SJSA1 (cell line): ENCODE data around the gene APLP1. TPM values are rescaled to one million over a fixed set of nuclear protein-coding genes. Genes with fewer than 3 reads are reported as not detected.
"Not testable (repeated sequence)": the region's sequence is repeated elsewhere in the genome, so short reads cannot be mapped to it uniquely, and the experiment has no call there.

Experiments used
- DNase-seq, 2 experiments: peaks; one replicate each; pipeline ENCODE4 v3.0.0-alpha.2; 2015 to 2020; ENCODE audit warnings: low spot score in 2 of 2, low read depth in 1 of 2
- H3K27ac ChIP-seq: fragments of 250-450 bp; sonication (Bioruptor Pico); 2 replicates; pipeline ENCODE4 v1.5.1; 2020; ENCODE audit warnings: mild to moderate bottlenecking, moderate library complexity
- H3K27me3 ChIP-seq: fragments of 250-450 bp; sonication (Bioruptor Pico); replicated peaks from 2 replicates; pipeline ENCODE4 v1.5.1; 2020; ENCODE audit warnings: mild to moderate bottlenecking, moderate library complexity
- H3K36me3 ChIP-seq: fragments of 250-450 bp; sonication (Bioruptor Pico); 2 replicates; pipeline ENCODE4 v1.5.1; 2020; ENCODE audit warnings: mild to moderate bottlenecking
- H3K4me1 ChIP-seq: fragments of 250-450 bp; sonication (Bioruptor Pico); replicated peaks from 2 replicates; pipeline ENCODE4 v1.6.1; 2021; ENCODE audit warnings: mild to moderate bottlenecking
- H3K4me3 ChIP-seq: fragments of 250-450 bp; sonication (Bioruptor Pico); 2 replicates; pipeline ENCODE4 v1.5.1; 2020; ENCODE audit warnings: mild to moderate bottlenecking
- H3K9me3 ChIP-seq: fragments of 250-450 bp; sonication (Bioruptor Pico); replicated peaks from 2 replicates; pipeline ENCODE4 v1.5.1; 2020; ENCODE audit warnings: mild to moderate bottlenecking
- total RNA-seq: library from RNA; depleted of rRNA; stranded (reverse); fragments of >200 nt; shearing (Covaris generic); gene quantifications from 2 replicates; pipeline ENCODE4 v1.2.3, GENCODE V29; 2014; rRNA removed

The APLP1 gene
- 11.1 and 11.6 TPM in 2 replicates for total RNA-seq

DNA sequence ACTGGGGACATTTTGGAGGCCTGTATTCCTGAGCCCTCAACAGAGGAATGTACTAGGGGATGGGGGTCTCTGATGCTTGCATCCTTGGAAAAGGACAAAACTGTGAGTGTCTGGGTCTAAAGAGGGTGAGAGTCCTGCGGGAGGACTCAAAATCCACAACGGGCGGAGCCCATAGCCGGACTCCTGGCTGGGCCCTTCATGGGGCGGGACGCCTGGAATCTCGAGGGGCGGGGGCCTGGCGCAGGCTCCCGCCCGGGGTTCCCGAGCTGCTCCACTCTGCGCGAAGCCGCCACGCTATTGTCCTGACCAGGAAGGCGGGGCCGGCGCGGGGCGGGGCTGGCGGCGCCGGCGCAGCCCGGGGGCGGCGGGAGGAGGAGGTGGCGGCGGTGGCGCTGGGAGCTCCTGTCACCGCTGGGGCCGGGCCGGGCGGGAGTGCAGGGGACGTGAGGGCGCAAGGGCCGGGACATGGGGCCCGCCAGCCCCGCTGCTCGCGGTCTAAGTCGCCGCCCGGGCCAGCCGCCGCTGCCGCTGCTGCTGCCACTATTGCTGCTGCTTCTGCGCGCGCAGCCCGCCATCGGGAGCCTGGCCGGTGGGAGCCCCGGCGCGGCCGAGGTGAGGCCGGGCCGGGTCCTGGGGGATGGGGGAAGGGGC, at the start of gene APLP1:
Gene APLP1, plus strand, starts transcription at position 403 of the 651 bp plus-strand sequence. Its CDS starts 63 bp downstream, at position 466.
- peak; percentile 25 to 68 for DNase-seq
- Histone ChIP-seq H3K27ac (no peak within 1 kb of the TSS), H3K36me3 (no peaks in the 10 kb centered on the region), H3K9me3 (no peaks in the 10 kb centered on the region), H3K4me1 (peaks cover 20% of the 10 kb centered on the region), H3K27me3 (peaks cover 17% of the 10 kb centered on the region; the same call in 1 of the 2 replicates), H3K4me3 (peak within 1 kb of the TSS; percentile 44)

DNA sequence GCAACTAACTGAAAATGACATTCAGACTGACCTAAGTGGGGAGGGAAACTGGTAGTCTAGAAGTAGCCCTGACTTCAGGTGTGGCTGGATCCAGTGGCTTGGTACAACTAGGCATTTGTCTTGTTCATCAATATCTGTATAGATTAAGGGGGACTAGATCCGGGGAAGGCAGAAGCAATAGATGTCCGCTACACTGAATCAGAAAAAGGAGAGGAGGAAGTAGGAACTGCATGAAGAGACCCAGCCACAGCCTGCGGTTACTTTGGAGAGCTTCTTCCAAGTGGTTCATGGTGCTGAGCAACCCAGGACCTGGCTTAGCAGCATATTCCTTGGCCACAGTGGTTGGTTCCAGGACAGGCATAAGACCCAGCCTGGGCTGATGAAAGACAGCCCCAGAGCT, 45.8 kb upstream of the APLP1 start:
- Histone ChIP-seq H3K27me3 (peaks cover 18% of the 10 kb centered on the region), H3K9me3 (no peaks in the 10 kb centered on the region), H3K36me3 (no peaks in the 10 kb centered on the region), H3K27ac (no peak overlapping the region), H3K4me3 (no peak overlapping the region), H3K4me1 (no peaks in the 10 kb centered on the region)
- no peak for DNase-seq

DNA sequence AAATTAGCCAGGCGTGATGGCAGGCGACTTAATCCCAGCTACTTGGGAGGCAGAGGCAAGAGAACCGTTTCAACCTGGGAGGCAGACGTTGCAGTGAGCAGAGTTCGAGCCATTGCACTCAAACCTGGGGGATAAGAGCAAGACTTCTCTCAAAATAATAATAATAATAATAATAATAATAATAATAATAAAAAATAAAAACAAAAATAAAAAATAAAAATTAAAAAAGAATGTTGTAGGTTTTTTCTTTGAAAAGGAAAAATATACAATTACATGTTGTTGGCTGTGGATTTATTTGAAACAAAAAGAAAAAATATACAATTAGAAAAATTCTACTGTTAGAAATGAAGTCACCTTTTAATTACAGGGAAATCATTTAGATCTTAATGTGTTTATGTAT, 44.2 kb upstream of the APLP1 start:
- Histone ChIP-seq H3K4me1 (no peaks in the 10 kb centered on the region), H3K36me3 (no peaks in the 10 kb centered on the region), H3K4me3 (no peak overlapping the region), H3K27ac (no peak overlapping the region), H3K9me3 (0 out of 2 replicates have a peak, but pooled peaks cover 4% of the 10 kb centered on the region), H3K27me3 (peaks cover 23% of the 10 kb centered on the region)
- no peak for DNase-seq

DNA sequence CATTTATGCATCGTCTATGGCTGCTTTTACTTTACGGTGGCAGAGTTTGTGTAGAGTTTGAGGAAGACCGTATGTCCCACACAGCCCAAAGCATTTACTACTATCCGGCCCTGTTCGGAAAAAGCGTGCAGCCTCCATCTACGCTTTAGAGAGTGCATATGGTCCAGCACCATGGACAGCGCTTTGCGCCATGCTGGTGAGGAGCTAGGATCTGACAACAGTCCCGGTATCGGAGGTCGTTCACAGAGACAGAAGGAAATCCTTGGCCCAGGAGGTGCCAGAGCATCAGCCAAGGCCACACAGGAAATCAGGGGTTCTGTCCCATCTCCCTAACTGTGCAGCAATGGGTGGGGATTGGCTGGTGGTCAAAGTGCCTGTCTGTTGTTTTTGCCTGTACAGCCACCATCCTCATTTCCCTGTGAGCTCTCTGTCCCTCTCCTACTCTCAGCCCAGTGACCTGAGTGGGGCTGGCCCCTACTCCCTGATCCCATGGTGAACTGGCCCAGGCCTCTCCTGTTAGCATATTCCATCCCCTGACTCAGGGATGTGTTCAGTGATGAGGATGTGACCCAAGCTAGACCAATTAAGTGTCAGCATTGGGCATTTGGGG, 39.6 kb upstream of the APLP1 start:
- DNase-seq: peak; percentile 37 to 63
- H3K4me1 ChIP-seq: no peaks in the 10 kb centered on the region
- H3K36me3 ChIP-seq: no peaks in the 10 kb centered on the region
- H3K27me3 ChIP-seq: peaks cover 17% of the 10 kb centered on the region
- H3K9me3 ChIP-seq: 0 out of 2 replicates have a peak, but pooled peaks cover 4% of the 10 kb centered on the region
- no peak overlapping the region for H3K4me3 ChIP-seq
- no peak overlapping the region for H3K27ac ChIP-seq

DNA sequence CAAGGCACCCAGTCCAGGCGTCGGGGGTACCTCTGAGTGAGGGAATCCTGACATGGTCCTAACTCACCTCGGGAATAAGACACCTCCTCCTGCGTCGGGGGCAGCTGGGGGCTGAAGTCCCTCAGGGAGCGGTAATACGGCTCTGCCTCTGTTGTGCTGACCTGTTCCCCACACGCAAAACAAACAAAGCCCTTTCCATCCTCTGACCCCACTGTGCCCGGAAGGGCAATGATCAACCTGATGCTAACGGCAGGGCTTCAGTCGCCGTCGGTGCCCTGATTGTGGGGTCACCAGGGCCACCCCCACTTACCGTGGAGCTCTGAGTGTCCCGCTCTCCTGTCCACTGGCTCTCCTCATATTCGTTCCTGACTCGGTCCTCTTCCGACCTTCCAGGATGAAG, 37.4 kb upstream of the APLP1 start:
- H3K36me3 ChIP-seq: no peaks in the 10 kb centered on the region
- no peak overlapping the region for H3K4me3 ChIP-seq
- H3K27ac ChIP-seq: no peak overlapping the region
- DNase-seq: no peak
- no peaks in the 10 kb centered on the region for H3K4me1 ChIP-seq
- 0 out of 2 replicates have a peak, but pooled peaks cover 4% of the 10 kb centered on the region for H3K9me3 ChIP-seq
- H3K27me3 ChIP-seq: peaks cover 12% of the 10 kb centered on the region; the same call in 1 of the 2 replicates

DNA sequence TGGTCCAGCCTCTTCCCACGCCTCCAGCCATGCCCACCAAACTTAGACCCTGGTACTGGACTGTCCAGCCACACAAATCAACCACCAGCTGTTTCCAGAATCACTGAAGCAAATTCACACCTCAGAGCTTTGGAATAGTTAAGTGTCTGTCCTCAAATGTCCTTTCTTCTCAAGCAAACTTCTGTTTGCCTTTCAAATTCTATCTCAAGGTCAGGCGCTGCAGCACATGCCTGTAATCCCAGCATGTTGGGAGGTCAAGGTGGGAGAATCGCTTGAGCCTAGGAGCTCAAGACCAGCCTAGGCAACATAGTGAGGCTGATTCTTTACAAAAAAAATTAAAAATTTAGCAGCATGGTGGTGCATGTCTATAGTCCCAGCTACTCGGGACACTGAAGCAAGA, 36.3 kb upstream of the APLP1 start:
- no peak overlapping the region for H3K27ac ChIP-seq
- no peak overlapping the region for H3K4me3 ChIP-seq
- peaks cover 15% of the 10 kb centered on the region for H3K27me3 ChIP-seq
- DNase-seq: no peak
- no peaks in the 10 kb centered on the region for H3K4me1 ChIP-seq
- 0 out of 2 replicates have a peak, but pooled peaks cover 4% of the 10 kb centered on the region for H3K9me3 ChIP-seq
- no peaks in the 10 kb centered on the region for H3K36me3 ChIP-seq

DNA sequence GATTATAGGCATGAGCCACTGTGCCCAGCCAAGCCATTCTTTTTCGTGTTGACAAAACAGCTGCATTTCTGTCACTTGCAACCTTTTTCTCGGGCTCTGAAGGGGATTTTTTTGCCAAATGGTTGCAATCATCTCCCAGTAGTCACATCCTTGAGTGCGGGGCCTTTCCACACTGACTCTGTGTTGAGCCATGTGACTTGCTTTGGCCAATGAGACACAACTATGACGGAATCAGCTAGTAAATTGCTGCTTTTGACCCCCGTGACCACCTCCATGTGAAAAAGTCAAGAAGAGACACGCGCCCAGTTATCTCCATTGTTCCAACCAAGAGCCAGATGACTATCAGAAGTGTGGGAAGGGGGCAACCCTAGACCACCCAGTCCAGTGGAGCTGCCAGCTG, 34.4 kb upstream of the APLP1 start:
- H3K9me3 ChIP-seq: no peaks in the 10 kb centered on the region; the same call in 1 of the 2 replicates
- no peak for DNase-seq
- no peaks in the 10 kb centered on the region for H3K4me1 ChIP-seq
- H3K36me3 ChIP-seq: no peaks in the 10 kb centered on the region
- no peak overlapping the region for H3K4me3 ChIP-seq
- H3K27me3 ChIP-seq: peaks cover 10% of the 10 kb centered on the region
- no peak overlapping the region for H3K27ac ChIP-seq

DNA sequence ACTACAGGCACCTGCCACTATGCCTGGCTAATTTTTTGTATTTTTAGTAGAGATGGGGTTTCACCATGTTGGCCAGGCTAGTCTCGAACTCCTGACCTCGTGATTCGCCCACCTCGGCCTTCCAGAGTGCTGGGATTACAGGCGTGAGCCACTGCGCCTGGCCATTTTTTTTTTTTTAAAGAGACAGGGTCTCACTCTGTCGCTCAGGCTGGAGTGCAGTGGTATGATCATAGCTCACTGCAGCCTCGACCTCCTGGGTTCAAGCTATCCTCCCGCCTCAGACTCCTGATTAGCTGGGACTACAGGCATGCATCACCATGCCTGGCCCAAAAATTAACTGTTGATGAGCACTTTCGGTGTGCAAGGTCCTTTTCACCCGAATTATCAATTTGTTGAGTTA, 32.3 kb upstream of the APLP1 start:
- not testable (repeated sequence) for H3K36me3 ChIP-seq, H3K9me3 ChIP-seq, H3K27ac ChIP-seq, DNase-seq, H3K4me3 ChIP-seq, H3K27me3 ChIP-seq, H3K4me1 ChIP-seq

DNA sequence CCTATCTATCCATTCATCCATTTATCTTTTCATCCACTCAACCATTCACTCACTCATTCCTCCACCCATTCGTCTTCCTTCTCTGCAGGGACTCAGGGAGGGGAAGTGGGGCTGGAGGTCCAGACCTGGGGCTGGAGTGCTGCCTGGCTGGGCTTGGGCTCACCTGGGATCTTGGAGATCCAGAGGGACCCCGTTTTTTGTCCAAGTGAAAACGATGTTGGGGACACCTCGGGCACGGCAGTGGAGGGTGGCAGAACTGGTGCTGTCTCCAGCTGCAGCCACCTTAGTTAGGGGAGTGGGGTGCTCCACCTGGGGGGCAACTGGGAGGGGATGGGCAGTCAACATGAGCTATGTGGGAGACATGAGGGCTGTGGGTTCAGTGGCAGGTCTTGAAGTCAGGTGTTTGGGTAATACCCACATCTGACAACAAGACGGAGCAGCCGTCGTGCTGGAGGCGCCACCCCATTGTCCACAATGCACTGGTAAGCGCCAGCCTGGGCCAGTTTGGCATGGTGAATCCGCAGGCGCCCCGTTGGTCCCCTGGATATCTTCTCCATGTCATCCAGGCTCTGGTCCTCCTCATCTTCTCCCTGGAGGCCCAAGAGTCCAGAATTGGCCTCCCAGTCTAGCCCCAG, 26.3 kb upstream of the APLP1 start:
- Histone ChIP-seq H3K27me3 (peaks cover 30% of the 10 kb centered on the region), H3K27ac (no peak overlapping the region), H3K4me1 (no peaks in the 10 kb centered on the region), H3K4me3 (no peak overlapping the region), H3K36me3 (no peaks in the 10 kb centered on the region), H3K9me3 (no peaks in the 10 kb centered on the region; the same call in 1 of the 2 replicates)
- no peak for DNase-seq

DNA sequence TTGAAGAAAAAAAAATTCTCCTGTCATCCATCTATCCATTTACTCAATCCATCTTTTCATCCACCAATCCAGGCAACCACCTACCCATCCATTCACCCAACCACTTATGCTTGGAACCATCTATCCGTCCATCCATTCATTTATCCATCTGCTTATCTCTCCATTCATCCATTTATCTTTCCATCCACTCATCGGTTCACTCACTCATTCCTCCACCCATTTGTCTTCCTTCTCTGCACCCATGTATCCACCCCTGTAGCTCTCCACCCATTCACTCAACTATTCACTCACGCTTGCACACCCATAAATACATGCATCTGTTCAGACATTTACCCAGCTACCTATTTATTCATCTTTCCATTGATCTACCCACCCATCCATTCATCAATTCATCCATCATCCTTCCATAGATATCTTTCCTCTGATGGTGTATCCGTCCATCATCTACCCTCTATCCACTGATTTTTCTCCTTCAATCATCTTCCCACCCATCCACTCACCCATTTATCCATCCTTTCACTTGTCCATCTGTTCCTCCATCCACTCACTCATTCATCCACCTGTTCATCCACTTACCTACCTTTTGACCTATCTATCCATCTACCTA, 25.6 kb upstream of the APLP1 start:
- Histone ChIP-seq H3K36me3 (no peaks in the 10 kb centered on the region), H3K27me3 (peaks cover 29% of the 10 kb centered on the region), H3K9me3 (no peaks in the 10 kb centered on the region; the same call in 1 of the 2 replicates), H3K27ac (no peak overlapping the region), H3K4me1 (no peaks in the 10 kb centered on the region), H3K4me3 (no peak overlapping the region)
- no peak for DNase-seq

DNA sequence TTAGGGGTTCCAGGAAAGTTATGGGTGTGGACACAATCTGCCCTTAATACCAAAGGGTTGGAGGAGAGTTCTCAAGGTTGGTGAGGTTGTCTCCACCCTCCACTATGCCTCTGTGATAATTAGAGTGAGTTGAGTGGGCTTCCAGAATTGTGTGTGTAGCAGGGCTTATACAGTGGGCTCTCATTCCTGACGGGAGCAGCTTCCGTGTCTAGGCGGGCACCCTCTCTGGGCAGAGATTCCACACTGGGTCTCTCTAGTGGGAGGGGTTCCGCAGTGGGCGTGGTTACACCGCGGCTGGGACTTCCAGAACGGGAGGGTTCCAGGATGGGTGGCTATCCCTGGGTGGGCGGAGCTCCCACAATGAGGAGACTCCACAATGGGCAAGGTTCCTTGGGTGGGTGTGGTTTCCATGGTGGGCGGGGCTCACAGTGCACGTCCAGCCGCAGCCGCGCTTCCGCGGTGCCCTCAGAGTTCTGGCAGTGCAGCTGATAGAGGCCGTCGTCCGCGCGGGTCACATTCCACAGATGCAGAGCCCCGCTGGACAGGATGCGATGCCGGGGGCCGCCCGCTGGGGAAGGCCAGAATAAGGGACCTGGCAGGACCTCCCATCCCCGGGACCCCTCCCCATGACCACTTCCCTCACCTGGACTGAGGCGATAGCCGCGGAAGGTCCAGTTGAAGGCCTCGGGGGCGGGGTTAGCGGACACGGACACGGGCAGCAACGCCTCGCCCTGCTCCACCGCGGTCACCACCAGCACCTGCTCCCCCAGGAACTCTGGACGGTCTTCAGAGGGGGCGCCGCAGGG, 24.5 kb upstream of the APLP1 start:
- DNase-seq: no peak
- Histone ChIP-seq H3K4me1 (no peaks in the 10 kb centered on the region), H3K27me3 (peaks cover 33% of the 10 kb centered on the region)

DNA sequence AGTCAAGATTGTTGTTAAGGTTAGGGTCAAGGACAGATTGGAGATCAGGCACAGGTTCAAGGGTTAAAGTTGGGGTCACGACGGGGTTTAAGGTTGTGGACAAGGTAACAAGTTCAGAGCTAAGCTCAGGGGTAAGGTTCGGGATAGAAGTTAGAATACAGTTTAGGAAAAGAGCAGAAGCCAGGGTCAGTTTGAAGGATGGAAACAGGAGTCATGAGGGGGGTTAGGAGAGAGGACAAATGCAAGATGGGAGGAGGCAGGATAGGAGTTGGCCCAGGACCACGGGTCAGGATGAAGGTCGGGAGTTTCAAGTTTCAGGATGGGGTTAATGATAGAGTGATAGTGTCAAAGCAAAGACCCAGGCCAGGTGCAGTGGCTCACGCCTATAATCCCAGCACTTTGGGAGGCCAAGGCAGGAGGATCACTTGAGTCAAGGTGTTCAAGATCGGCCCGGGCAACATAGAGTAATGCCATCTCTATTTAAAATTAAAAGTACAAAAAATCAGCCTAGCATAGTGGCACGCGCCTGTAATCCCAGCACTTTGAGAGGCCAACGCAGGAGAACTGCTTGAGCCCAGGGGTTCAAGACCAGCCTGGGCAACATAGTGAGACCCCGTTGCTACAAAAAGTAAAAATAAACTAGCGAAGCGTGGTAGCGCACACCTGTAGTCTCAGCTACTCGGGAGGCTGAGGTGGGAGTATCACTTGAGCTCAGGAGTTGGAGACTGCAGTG, 23.7 kb upstream of the APLP1 start:
- H3K4me1 ChIP-seq: no peaks in the 10 kb centered on the region
- no peak for DNase-seq
- H3K27ac ChIP-seq: no peak overlapping the region
- H3K36me3 ChIP-seq: no peaks in the 10 kb centered on the region
- H3K27me3 ChIP-seq: peaks cover 33% of the 10 kb centered on the region
- H3K4me3 ChIP-seq: no peak overlapping the region
- H3K9me3 ChIP-seq: no peaks in the 10 kb centered on the region

More for the DNA sequence above, 24.5 kb upstream of the APLP1 start:
- Histone ChIP-seq H3K4me3 (no peak overlapping the region), H3K36me3 (no peaks in the 10 kb centered on the region), H3K9me3 (no peaks in the 10 kb centered on the region), H3K27ac (no peak overlapping the region)
